SK-N-SH (cell line): ENCODE data around the gene PLA2G2F.

Experiments used
- ELF1 ChIP-seq: IDR thresholded peaks from 2 replicates; pipeline ENCODE4 v1.4.0; 2012
- EP300 ChIP-seq, 2 experiments: IDR thresholded peaks; 2 replicates each; pipeline versions ENCODE4 v1.4.0 to v1.6.1; 2012; ENCODE audit warnings: borderline replicate concordance in 1 of 2, low read depth in 1 of 2, low read length in 1 of 2
- JUND ChIP-seq: IDR thresholded peaks from 2 replicates; pipeline ENCODE4 v1.4.0; 2012
- RFX5 ChIP-seq: IDR thresholded peaks from 2 replicates; pipeline ENCODE4 v1.6.1; 2012; ENCODE audit warnings: mild to moderate bottlenecking, improper control_type of control experiment, low read length
- USF2 ChIP-seq: fragments of 150-350 bp; IDR thresholded peaks from 2 replicates; pipeline ENCODE4 v1.6.1; 2017; ENCODE audit warnings: antibody characterized with exemption, low read length, low read depth, borderline replicate concordance
- YY1 ChIP-seq: IDR thresholded peaks from 2 replicates; pipeline ENCODE4 v1.4.0; 2012; ENCODE audit warnings: low read depth, mild to moderate bottlenecking
- TF ChIP-seq, protein P1 (sequence below): fragments of 200-600 bp; sonication (generic); IDR thresholded peaks from 2 replicates; pipeline ENCODE4 v1.6.1; 2017; ENCODE audit warnings: antibody characterized with exemption, mild to moderate bottlenecking, moderate library complexity

DNA sequence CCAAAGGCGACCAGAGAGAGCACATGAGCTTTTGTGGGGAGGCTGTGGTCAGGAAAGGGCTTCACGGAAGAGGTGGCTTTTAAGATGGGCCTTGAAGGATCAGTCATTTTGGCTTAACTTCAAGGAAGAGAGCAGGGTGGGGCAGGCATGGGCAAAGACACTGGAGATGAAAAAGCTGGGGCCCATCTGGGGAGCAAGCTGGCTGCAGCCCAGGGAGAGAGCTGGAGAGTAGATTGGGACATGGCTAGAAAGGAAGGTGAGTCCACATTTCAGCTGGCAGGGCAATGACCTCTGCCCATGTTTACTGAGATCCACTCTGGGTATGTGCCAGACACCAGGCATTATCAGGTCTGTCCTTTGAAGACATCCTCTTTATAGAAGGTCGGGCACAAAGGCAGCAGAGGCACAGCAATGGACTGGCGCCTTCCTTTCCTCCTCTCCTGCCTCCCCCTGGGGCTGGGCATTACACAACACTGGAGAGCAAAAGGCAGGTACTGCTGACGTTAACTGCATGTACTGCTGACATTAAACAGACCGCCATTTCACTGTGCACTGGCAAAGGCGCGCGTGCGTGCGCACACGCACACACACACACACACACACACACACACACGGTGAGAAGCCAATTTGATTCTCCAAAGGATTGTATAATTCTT lies 44.6 kb downstream of the PLA2G2F start:
- TF ChIP-seq, protein P1, sequence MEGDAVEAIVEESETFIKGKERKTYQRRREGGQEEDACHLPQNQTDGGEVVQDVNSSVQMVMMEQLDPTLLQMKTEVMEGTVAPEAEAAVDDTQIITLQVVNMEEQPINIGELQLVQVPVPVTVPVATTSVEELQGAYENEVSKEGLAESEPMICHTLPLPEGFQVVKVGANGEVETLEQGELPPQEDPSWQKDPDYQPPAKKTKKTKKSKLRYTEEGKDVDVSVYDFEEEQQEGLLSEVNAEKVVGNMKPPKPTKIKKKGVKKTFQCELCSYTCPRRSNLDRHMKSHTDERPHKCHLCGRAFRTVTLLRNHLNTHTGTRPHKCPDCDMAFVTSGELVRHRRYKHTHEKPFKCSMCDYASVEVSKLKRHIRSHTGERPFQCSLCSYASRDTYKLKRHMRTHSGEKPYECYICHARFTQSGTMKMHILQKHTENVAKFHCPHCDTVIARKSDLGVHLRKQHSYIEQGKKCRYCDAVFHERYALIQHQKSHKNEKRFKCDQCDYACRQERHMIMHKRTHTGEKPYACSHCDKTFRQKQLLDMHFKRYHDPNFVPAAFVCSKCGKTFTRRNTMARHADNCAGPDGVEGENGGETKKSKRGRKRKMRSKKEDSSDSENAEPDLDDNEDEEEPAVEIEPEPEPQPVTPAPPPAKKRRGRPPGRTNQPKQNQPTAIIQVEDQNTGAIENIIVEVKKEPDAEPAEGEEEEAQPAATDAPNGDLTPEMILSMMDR: no peak
- TF ChIP-seq USF2: no peak
- TF ChIP-seq YY1: no peak
- no peak for TF ChIP-seq EP300 (IDR thresholded peaks at IDR 0.05; ENCODE audit: borderline replicate concordance in 1 of 2, low read depth in 1 of 2, low read length in 1 of 2)
- no peak for TF ChIP-seq RFX5
- TF ChIP-seq JUND: no peak
- no peak for TF ChIP-seq ELF1
